Measurements from ENCODE around the gene EREG.

DNA sequence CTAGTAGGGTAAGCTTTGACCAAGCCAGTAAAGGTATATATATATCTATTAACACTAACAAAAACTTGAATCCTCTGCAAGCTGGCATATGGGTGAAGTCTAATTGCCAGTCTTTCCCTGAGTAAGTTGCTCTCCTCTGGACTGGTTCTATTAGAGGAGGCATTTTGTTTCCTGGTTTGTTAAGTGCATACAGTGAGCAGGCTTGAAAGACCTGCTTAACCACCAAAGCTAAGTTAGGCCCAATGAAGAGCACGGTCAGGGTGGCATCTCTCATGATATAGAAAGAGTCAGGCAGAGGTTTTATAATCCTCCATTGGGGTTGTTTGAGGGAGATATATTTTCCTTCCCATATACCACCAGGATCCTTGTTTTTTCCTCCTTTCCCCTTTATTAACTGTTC is 70.4 kb downstream of the EREG start:
- TF ChIP-seq, protein P1, sequence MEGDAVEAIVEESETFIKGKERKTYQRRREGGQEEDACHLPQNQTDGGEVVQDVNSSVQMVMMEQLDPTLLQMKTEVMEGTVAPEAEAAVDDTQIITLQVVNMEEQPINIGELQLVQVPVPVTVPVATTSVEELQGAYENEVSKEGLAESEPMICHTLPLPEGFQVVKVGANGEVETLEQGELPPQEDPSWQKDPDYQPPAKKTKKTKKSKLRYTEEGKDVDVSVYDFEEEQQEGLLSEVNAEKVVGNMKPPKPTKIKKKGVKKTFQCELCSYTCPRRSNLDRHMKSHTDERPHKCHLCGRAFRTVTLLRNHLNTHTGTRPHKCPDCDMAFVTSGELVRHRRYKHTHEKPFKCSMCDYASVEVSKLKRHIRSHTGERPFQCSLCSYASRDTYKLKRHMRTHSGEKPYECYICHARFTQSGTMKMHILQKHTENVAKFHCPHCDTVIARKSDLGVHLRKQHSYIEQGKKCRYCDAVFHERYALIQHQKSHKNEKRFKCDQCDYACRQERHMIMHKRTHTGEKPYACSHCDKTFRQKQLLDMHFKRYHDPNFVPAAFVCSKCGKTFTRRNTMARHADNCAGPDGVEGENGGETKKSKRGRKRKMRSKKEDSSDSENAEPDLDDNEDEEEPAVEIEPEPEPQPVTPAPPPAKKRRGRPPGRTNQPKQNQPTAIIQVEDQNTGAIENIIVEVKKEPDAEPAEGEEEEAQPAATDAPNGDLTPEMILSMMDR (IDR thresholded peaks at IDR 0.05), result no peak
- no peak for TF ChIP-seq POLR2A (IDR thresholded peaks at IDR 0.05; ENCODE audit: low read depth)
